HepG2 (cell line): ENCODE data around the gene INTS3. TPM values are rescaled to one million over a fixed set of nuclear protein-coding genes. Genes with fewer than 3 reads are reported as not detected.

Experiments
- CENPT ChIP-seq: sonication (generic); formaldehyde crosslinking; IDR thresholded peaks from 2 replicates; pipeline ENCODE4 v1.8.0; 2022; ENCODE audit warnings: low read depth, mild to moderate bottlenecking, moderate library complexity, missing genetic modification reagents
- ETV6 ChIP-seq: sonication (generic); formaldehyde crosslinking; conservative IDR thresholded peaks from 2 replicates; pipeline ENCODE4 v1.4.0; 2020; ENCODE audit warnings: missing genetic modification reagents
- FOXP1 ChIP-seq, 2 experiments: fragments of 450-650 bp in 1 of 2; IDR thresholded peaks; 2 replicates each; pipeline ENCODE4 v1.6.1; 2017 to 2018; ENCODE audit warnings: antibody characterized with exemption in 1 of 2
- HOXA3 ChIP-seq: sonication (generic); formaldehyde crosslinking; IDR thresholded peaks from 2 replicates; pipeline ENCODE4 v1.5.0; 2020; ENCODE audit warnings: missing genetic modification reagents
- MLX ChIP-seq: IDR thresholded peaks from 2 replicates; pipeline ENCODE4 v1.6.1; 2016
- PLSCR1 ChIP-seq: sonication (generic); formaldehyde crosslinking; IDR thresholded peaks from 2 replicates; pipeline ENCODE4 v1.5.0; 2020; ENCODE audit warnings: missing genetic modification reagents, mild to moderate bottlenecking, borderline replicate concordance
- RNF219 ChIP-seq: sonication (generic); formaldehyde crosslinking; IDR thresholded peaks from 2 replicates; pipeline ENCODE4 v1.5.0; 2020; ENCODE audit warnings: mild to moderate bottlenecking, missing genetic modification reagents
- ZNF337 ChIP-seq: sonication (generic); formaldehyde crosslinking; IDR thresholded peaks from 2 replicates; pipeline ENCODE4 v1.5.1; 2020; ENCODE audit warnings: missing genetic modification reagents, low read depth, mild to moderate bottlenecking, borderline replicate concordance
- ZNF460 ChIP-seq: sonication (generic); formaldehyde crosslinking; IDR thresholded peaks from 2 replicates; pipeline ENCODE4 v1.5.1; 2020; ENCODE audit warnings: missing genetic modification reagents, mild to moderate bottlenecking, borderline replicate concordance
- ZNF557 ChIP-seq: sonication (generic); formaldehyde crosslinking; IDR thresholded peaks from 2 replicates; pipeline ENCODE4 v1.4.0; 2020; ENCODE audit warnings: missing genetic modification reagents
- ZNF639 ChIP-seq: conservative IDR thresholded peaks from 2 replicates; pipeline ENCODE4 v1.6.1; 2018; ENCODE audit warnings: missing genetic modification reagents
- ZNF644 ChIP-seq: IDR thresholded peaks from 2 replicates; pipeline ENCODE4 v1.6.1; 2016; ENCODE audit warnings: low read depth
- ZNF720 ChIP-seq: sonication (generic); formaldehyde crosslinking; IDR thresholded peaks from 2 replicates; pipeline ENCODE4 v1.4.0; 2020; ENCODE audit warnings: missing genetic modification reagents
- polyA plus RNA-seq, 8 experiments: library from polyadenylated mRNA; depleted of rRNA in 3 of 8; stranded (reverse) in 7 of 8; unstranded in 1 of 8; fragments of >200 nt; fragmentation: Illumina TruSeq in 4 of 8; extraction: Trizol in 4 of 8; gene quantifications; 2 replicates each; pipeline versions ENCODE4 v1.2.1 to v1.2.3, GENCODE V29; 2011 to 2016; ENCODE audit warnings: low read depth in 4 of 8, missing spikeins in 1 of 8, mixed read lengths in 1 of 8; ENCODE audit not compliant: insufficient read depth in 1 of 8
- total RNA-seq, 5 experiments: library from RNA; depleted of rRNA; stranded (reverse); fragments of >200 nt; fragmentation: Illumina TruSeq; extraction: Trizol; gene quantifications; 2 replicates each; pipeline ENCODE4 v1.2.3, GENCODE V29; 2016; ENCODE audit warnings: low read depth in 1 of 5
- TF ChIP-seq, protein P1 (sequence below): sonication (generic); formaldehyde crosslinking; IDR thresholded peaks from 2 replicates; pipeline ENCODE4 v1.5.1; 2020; ENCODE audit warnings: mild to moderate bottlenecking, missing genetic modification reagents
- TF ChIP-seq, protein P2 (sequence below): sonication (generic); formaldehyde crosslinking; IDR thresholded peaks from 2 replicates; pipeline ENCODE4 v1.4.0; 2020; ENCODE audit warnings: missing genetic modification reagents; ENCODE audit errors: not compliant biosample characterization
- TF ChIP-seq, protein P3 (sequence below): IDR thresholded peaks from 2 replicates; pipeline ENCODE4 v1.6.1; 2016; ENCODE audit warnings: missing compliant biosample characterization, missing genetic modification reagents, borderline replicate concordance

INTS3 gene
- total and polyA plus RNA-seq, 2 of the 13 experiments (the other 11 are each of a cell fraction or from before 2014, with no cell fraction given), result 17.2 to 27.2 TPM

- TF ChIP-seq RNF219 (no peak), PLSCR1 (CRISPR knock-in tag) (no peak), FOXP1 (IDR thresholded peaks at IDR 0.05) (no peak), FOXP1 (CRISPR knock-in tag; IDR thresholded peaks at IDR 0.05) (no peak), ZNF720 (CRISPR knock-in tag) (no peak), ZNF557 (CRISPR knock-in tag) (no peak), ETV6 (CRISPR knock-in tag) (peak; percentile 85), ZNF460 (CRISPR knock-in tag) (no peak), MLX (no peak), ZNF639 (no peak), HOXA3 (CRISPR knock-in tag) (peak; percentile 63), ZNF644 (CRISPR knock-in tag) (no peak), CENPT (CRISPR knock-in tag) (no peak), ZNF337 (CRISPR knock-in tag) (peak; percentile 91; the same call in 1 of the 2 replicates)
- TF ChIP-seq, protein P1, sequence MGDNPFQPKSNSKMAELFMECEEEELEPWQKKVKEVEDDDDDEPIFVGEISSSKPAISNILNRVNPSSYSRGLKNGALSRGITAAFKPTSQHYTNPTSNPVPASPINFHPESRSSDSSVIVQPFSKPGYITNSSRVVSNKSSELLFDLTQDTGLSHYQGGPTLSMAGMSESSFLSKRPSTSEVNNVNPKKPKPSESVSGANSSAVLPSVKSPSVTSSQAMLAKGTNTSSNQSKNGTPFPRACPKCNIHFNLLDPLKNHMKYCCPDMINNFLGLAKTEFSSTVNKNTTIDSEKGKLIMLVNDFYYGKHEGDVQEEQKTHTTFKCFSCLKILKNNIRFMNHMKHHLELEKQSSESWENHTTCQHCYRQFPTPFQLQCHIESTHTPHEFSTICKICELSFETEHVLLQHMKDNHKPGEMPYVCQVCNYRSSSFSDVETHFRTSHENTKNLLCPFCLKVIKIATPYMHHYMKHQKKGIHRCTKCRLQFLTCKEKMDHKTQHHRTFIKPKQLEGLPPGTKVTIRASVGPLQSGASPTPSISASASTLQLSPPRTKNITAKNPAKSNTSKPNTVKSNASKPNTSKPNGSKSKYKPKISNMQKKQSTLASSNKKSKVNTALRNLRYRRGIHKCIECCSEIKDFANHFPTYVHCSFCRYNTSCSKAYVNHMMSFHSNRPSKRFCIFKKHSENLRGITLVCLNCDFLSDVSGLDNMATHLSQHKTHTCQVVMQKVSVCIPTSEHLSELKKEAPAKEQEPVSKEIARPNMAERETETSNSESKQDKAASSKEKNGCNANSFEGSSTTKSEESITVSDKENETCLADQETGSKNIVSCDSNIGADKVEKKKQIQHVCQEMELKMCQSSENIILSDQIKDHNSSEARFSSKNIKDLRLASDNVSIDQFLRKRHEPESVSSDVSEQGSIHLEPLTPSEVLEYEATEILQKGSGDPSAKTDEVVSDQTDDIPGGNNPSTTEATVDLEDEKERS (CRISPR knock-in tag), result no peak
- TF ChIP-seq, protein P2, sequence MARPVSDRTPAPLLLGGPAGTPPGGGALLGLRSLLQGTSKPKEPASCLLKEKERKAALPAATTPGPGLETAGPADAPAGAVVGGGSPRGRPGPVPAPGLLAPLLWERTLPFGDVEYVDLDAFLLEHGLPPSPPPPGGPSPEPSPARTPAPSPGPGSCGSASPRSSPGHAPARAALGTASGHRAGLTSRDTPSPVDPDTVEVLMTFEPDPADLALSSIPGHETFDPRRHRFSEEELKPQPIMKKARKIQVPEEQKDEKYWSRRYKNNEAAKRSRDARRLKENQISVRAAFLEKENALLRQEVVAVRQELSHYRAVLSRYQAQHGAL (CRISPR knock-in tag), result no peak
- TF ChIP-seq, protein P3, sequence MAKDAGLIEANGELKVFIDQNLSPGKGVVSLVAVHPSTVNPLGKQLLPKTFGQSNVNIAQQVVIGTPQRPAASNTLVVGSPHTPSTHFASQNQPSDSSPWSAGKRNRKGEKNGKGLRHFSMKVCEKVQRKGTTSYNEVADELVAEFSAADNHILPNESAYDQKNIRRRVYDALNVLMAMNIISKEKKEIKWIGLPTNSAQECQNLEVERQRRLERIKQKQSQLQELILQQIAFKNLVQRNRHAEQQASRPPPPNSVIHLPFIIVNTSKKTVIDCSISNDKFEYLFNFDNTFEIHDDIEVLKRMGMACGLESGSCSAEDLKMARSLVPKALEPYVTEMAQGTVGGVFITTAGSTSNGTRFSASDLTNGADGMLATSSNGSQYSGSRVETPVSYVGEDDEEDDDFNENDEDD, result peak; percentile 69; the same call in 1 of the 2 replicates
Observed at GRCh38 chr1:153783233-153784190, 55.7 kb downstream of the INTS3 start (continued).
